ENCODE measurements around the gene TGFB1.
"Not testable (repeated sequence)": the region's sequence is repeated elsewhere in the genome, so short reads cannot be mapped to it uniquely, and the experiment has no call there.

DNA sequence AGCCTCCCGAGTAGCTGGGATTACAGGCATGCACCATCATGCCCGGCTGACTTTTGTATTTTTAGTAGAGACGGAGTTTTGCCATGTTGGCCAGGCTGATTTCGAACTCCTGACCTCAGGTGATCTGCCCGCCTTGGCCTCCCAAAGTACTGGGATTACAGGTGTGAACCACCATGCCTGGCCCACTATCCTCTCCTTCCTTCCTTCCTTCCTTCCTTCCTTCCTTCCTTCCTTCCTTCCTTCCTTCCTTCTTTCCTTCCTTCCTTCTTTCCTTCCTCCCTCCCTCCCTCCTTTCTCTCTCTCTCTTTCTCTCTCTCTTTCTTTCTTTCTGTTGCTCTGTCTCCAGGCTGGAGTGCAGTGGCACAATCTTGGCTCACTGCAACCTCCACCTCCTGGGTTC is 17.4 kb upstream of the TGFB1 start:
- not testable (repeated sequence) for TF ChIP-seq CBX3 (IDR thresholded peaks at IDR 0.05; ENCODE audit: low read depth); CTCF (IDR thresholded peaks at IDR 0.05 in 2 of 3, conservative IDR thresholded peaks at IDR 0.05 in 1 of 3; ENCODE audit: borderline replicate concordance in 1 of 3, insufficient read depth in 1 of 3, low read depth in 2 of 3, low read length in 2 of 3); EGR1 (IDR thresholded peaks at IDR 0.05; ENCODE audit: low read depth); POLR2A (IDR thresholded peaks at IDR 0.05; ENCODE audit: borderline replicate concordance, extremely low read depth, insufficient read depth, insufficient read length); POLR2AphosphoS5 (IDR thresholded peaks at IDR 0.05; ENCODE audit: low read depth, low read length)
